H9 (cell line): Measurements from ENCODE around the gene DSTN. TPM values are rescaled to one million over a fixed set of nuclear protein-coding genes. Genes with fewer than 3 reads are reported as not detected.

ENCODE experiments used
- DNase-seq: peaks from one replicate; pipeline ENCODE4 v3.0.0-alpha.2; 2017
- H2AFZ ChIP-seq: one replicate; pipeline ENCODE4 v1.6.1; 2013; ENCODE audit warnings: mild to moderate bottlenecking, low read length, control low read depth, moderate library complexity
- H2AK5ac ChIP-seq: 2 replicates; pipeline ENCODE4 v1.6.1; 2013; ENCODE audit warnings: low read length, control low read depth, mixed read lengths; ENCODE audit not compliant: insufficient read length
- H2BK120ac ChIP-seq: one replicate; pipeline ENCODE4 v1.6.1; 2013; ENCODE audit warnings: low read depth, mild to moderate bottlenecking, low read length, control low read depth, inconsistent platforms; ENCODE audit not compliant: poor library complexity, severe bottlenecking
- H2BK12ac ChIP-seq: 2 replicates; pipeline ENCODE4 v1.6.1; 2013; ENCODE audit warnings: low read length, control low read depth, mixed read lengths, low read depth; ENCODE audit not compliant: insufficient read length
- H2BK15ac ChIP-seq: 2 replicates; pipeline ENCODE4 v1.6.1; 2013; ENCODE audit warnings: low read depth, low read length, control low read depth
- H2BK20ac ChIP-seq: one replicate; pipeline ENCODE4 v1.6.1; 2013; ENCODE audit warnings: low read depth, mild to moderate bottlenecking, low read length, control low read depth, inconsistent platforms; ENCODE audit not compliant: poor library complexity, severe bottlenecking
- H2BK5ac ChIP-seq: 2 replicates; pipeline ENCODE4 v1.6.1; 2013; ENCODE audit warnings: low read length, control low read depth, mixed read lengths; ENCODE audit not compliant: insufficient read length
- H3K14ac ChIP-seq: 2 replicates; pipeline ENCODE4 v1.6.1; 2013; ENCODE audit warnings: low read length, control low read depth; ENCODE audit not compliant: insufficient read depth
- H3K18ac ChIP-seq: 2 replicates; pipeline ENCODE4 v1.6.1; 2013; ENCODE audit warnings: low read depth, mild to moderate bottlenecking, mixed read lengths, low read length, control low read depth; ENCODE audit not compliant: insufficient read length
- H3K23ac ChIP-seq: 2 replicates; pipeline ENCODE4 v1.6.1; 2013; ENCODE audit warnings: low read length, control low read depth, mixed read lengths, low read depth; ENCODE audit not compliant: insufficient read length
- H3K23me2 ChIP-seq: 2 replicates; pipeline ENCODE4 v1.6.1; 2013; ENCODE audit warnings: low read depth, mild to moderate bottlenecking, mixed read lengths, low read length, control low read depth; ENCODE audit not compliant: insufficient read length, poor library complexity, severe bottlenecking
- H3K27ac ChIP-seq: 2 replicates; pipeline ENCODE4 v1.5.1; 2013; ENCODE audit warnings: low read length, control low read depth, mixed read lengths, low read depth; ENCODE audit not compliant: insufficient read length
- H3K27me3 ChIP-seq: 2 replicates; pipeline ENCODE4 v1.6.1; 2013; ENCODE audit warnings: low read length, control low read depth, inconsistent platforms; ENCODE audit not compliant: insufficient read depth
- H3K4ac ChIP-seq: 2 replicates; pipeline ENCODE4 v1.6.1; 2013; ENCODE audit warnings: low read depth, mild to moderate bottlenecking, control low read depth, inconsistent platforms, low read length, moderate library complexity
- H3K4me1 ChIP-seq: 2 replicates; pipeline ENCODE4 v1.6.1; 2013; ENCODE audit warnings: low read length, control low read depth, inconsistent platforms; ENCODE audit not compliant: insufficient read depth
- H3K4me2 ChIP-seq: 2 replicates; pipeline ENCODE4 v1.6.1; 2013; ENCODE audit warnings: low read length, control low read depth, mixed read lengths; ENCODE audit not compliant: insufficient read length, insufficient read depth
- H3K56ac ChIP-seq: 2 replicates; pipeline ENCODE4 v1.6.1; 2013; ENCODE audit warnings: low read depth, mild to moderate bottlenecking, mixed read lengths, low read length, control low read depth; ENCODE audit not compliant: insufficient read length
- H3K79me1 ChIP-seq: 2 replicates; pipeline ENCODE4 v1.6.1; 2013; ENCODE audit warnings: low read depth, mild to moderate bottlenecking, moderate library complexity, low read length, control low read depth, inconsistent platforms; ENCODE audit not compliant: insufficient read depth, poor library complexity, severe bottlenecking
- H3K79me2 ChIP-seq: 2 replicates; pipeline ENCODE4 v1.6.1; 2013; ENCODE audit warnings: low read length, control low read depth, inconsistent platforms; ENCODE audit not compliant: insufficient read depth
- H3K9ac ChIP-seq: 2 replicates; pipeline ENCODE4 v1.6.1; 2013; ENCODE audit warnings: low read length, control low read depth, mixed read lengths; ENCODE audit not compliant: insufficient read length; ENCODE audit errors: extremely low read depth
- H3K9me3 ChIP-seq: one replicate; pipeline ENCODE4 v1.6.1; 2013; ENCODE audit warnings: low read depth, low read length, inconsistent platforms; ENCODE audit not compliant: control insufficient read depth
- H3T11ph ChIP-seq: one replicate; pipeline ENCODE4 v1.6.1; 2013; ENCODE audit warnings: mild to moderate bottlenecking, low read length, control low read depth, inconsistent platforms
- H4K20me1 ChIP-seq: one replicate; pipeline ENCODE4 v1.6.1; 2013; ENCODE audit not compliant: control insufficient read depth, insufficient read length, insufficient read depth
- H4K5ac ChIP-seq: 2 replicates; pipeline ENCODE4 v1.6.1; 2013; ENCODE audit warnings: low read depth, mild to moderate bottlenecking, mixed read lengths, low read length, control low read depth; ENCODE audit not compliant: insufficient read length
- H4K8ac ChIP-seq: replicated peaks from 2 replicates; pipeline ENCODE4 v1.6.1; 2013; ENCODE audit warnings: low read length, control low read depth, mixed read lengths, low read depth; ENCODE audit not compliant: insufficient read length
- H4K91ac ChIP-seq: 2 replicates; pipeline ENCODE4 v1.6.1; 2013; ENCODE audit warnings: low read depth, mild to moderate bottlenecking, moderate library complexity, mixed read lengths, low read length, control low read depth; ENCODE audit not compliant: insufficient read length
- H3K27ac Mint-ChIP-seq, 3 experiments: 2 replicates in 2 of 3; 3 replicates in 1 of 3; pipeline ENCODE4 v1.8.0; 2020 to 2021; ENCODE audit warnings: mixed read lengths in 3 of 3, mild to moderate bottlenecking in 1 of 3, moderate library complexity in 1 of 3
- H3K27me3 Mint-ChIP-seq: 2 replicates; pipeline ENCODE4 v1.8.0; 2021; ENCODE audit warnings: low read depth, mild to moderate bottlenecking, moderate library complexity, mixed read lengths
- H3K36me3 Mint-ChIP-seq, 3 experiments: 2 replicates in 2 of 3; 3 replicates in 1 of 3; pipeline ENCODE4 v1.8.0; 2020 to 2021; ENCODE audit warnings: low read depth in 3 of 3, mixed read lengths in 3 of 3; ENCODE audit not compliant: insufficient read depth in 1 of 3
- H3K4me1 Mint-ChIP-seq, 2 experiments: 2 replicates each; pipeline ENCODE4 v1.8.0; 2020; ENCODE audit warnings: mixed read lengths in 2 of 2
- H3K4me3 Mint-ChIP-seq, 2 experiments: 2 replicates in 1 of 2; 3 replicates in 1 of 2; pipeline ENCODE4 v1.8.0; 2020 to 2021; ENCODE audit warnings: mild to moderate bottlenecking in 2 of 2, mixed read lengths in 2 of 2, moderate library complexity in 1 of 2
- H3K9me3 Mint-ChIP-seq, 2 experiments: 2 replicates in 1 of 2; 3 replicates in 1 of 2; pipeline ENCODE4 v1.8.0; 2020; ENCODE audit warnings: mild to moderate bottlenecking in 2 of 2, mixed read lengths in 2 of 2, moderate library complexity in 1 of 2
- WGBS: extraction: QIAGEN DNeasy Blood & Tissue Kit; methylation state at CpG from one replicate; pipeline ENCODE4 v1.1.7; 2013; ENCODE audit warnings: missing lambda C conversion rate, low lambda C conversion rate, mixed read lengths; ENCODE audit not compliant: insufficient read length; ENCODE audit errors: extremely low coverage; 5-methylcytosine and 5-hydroxymethylcytosine counted together
- total RNA-seq: library from RNA; stranded (reverse); gene quantifications from 2 replicates; pipeline ENCODE4 v1.2.1, GENCODE V29; 2021
- TF ChIP-seq, protein P1 (sequence below): fragments of 200-600 bp; sonication (generic); conservative IDR thresholded peaks from 3 replicates; pipeline ENCODE4 v1.8.0; 2021; ENCODE audit warnings: antibody characterized with exemption, mild to moderate bottlenecking

The DSTN gene
- total RNA-seq, 1 experiment from 2014 or later: 145 TPM

DNA sequence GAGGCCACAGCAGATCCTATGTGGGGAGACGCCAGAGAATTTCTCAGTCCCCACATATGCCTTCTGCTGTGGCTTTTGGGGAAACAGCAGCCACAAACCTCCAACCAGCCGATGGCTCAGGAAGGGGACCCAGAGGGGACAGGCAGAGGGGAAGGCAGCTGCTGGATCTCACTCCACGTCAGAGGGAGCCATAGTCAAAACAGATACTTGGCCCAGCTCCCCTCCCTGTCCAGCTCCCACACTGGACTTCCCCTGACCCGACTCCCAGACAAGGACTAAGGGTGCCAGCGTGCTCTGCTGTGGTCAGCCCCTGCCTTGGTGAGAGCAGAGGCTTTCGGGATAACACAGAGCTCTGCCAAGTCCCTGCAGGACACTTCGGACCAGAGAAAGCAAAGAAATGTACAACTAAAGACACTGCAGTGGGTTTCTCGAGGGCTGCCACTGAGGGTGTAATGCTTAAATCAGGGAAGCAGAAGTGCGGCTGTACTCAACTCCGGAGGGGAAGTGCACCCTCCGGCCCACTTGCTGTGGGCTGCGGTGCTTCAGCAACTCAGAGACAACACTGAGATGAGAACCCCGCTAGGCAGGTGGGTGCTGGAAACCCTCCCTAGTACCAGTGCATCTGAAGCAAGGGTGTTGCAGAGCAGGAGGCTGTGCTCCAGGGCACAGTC, 64.9 kb downstream of the DSTN start:
- DNase-seq: no peak
- Histone ChIP-seq H3K9me3 (no peaks in the 10 kb centered on the region), H3K79me2 (no peaks in the 10 kb centered on the region), H2BK120ac (no peak overlapping the region), H3K4me2 (no peak overlapping the region), H2AK5ac (no peak overlapping the region), H2BK12ac (no peak overlapping the region), H3K79me1 (no peaks in the 10 kb centered on the region), H2AFZ (no peak overlapping the region), H3K27ac (no peak overlapping the region), H3T11ph (no peak overlapping the region), H3K27me3 (no peaks in the 10 kb centered on the region), H4K20me1 (no peaks in the 10 kb centered on the region), H3K4ac (no peak overlapping the region), H2BK20ac (no peak overlapping the region), H3K18ac (no peak overlapping the region), H3K23ac (no peak overlapping the region), H3K56ac (no peak overlapping the region), H3K4me1 (no peaks in the 10 kb centered on the region), H3K14ac (no peak overlapping the region; the same call in 1 of the 2 replicates), H2BK15ac (no peak overlapping the region), H3K9ac (no peak overlapping the region), H2BK5ac (no peak overlapping the region), H4K5ac (no peak overlapping the region), H4K8ac (no peak overlapping the region), H4K91ac (no peak overlapping the region), H3K23me2 (no peaks in the 10 kb centered on the region)
- TF ChIP-seq, protein P1, sequence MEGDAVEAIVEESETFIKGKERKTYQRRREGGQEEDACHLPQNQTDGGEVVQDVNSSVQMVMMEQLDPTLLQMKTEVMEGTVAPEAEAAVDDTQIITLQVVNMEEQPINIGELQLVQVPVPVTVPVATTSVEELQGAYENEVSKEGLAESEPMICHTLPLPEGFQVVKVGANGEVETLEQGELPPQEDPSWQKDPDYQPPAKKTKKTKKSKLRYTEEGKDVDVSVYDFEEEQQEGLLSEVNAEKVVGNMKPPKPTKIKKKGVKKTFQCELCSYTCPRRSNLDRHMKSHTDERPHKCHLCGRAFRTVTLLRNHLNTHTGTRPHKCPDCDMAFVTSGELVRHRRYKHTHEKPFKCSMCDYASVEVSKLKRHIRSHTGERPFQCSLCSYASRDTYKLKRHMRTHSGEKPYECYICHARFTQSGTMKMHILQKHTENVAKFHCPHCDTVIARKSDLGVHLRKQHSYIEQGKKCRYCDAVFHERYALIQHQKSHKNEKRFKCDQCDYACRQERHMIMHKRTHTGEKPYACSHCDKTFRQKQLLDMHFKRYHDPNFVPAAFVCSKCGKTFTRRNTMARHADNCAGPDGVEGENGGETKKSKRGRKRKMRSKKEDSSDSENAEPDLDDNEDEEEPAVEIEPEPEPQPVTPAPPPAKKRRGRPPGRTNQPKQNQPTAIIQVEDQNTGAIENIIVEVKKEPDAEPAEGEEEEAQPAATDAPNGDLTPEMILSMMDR: no peak
- Mint-ChIP-seq H3K36me3 (peaks cover 32 to 68% (median 53%) of the 10 kb centered on the region in 3 experiments), H3K4me3 (no peak overlapping the region), H3K4me1 (peaks cover 11 to 16% of the 10 kb centered on the region in 2 experiments), H3K27ac (no peak overlapping the region; a peak in 1 of 7 replicates), H3K9me3 (no peaks in the 10 kb centered on the region), H3K27me3 (no peaks in the 10 kb centered on the region)
- WGBS: no CpG with 5 or more reads among the region's 13 CpGs
